Liver (tissue), 9 donors: ENCODE data around the gene MRPL19. TPM values are rescaled to one million over a fixed set of nuclear protein-coding genes. Genes with fewer than 3 reads are reported as not detected.
"Not testable (repeated sequence)": the region's sequence is repeated elsewhere in the genome, so short reads cannot be mapped to it uniquely, and the experiment has no call there.

ENCODE experiments used
- DNase-seq: peaks from one replicate; pipeline ENCODE4 v3.0.0-alpha.2; 2017; ENCODE audit warnings: low spot score
- H3K27ac ChIP-seq, 2 donors: one replicate each; pipeline ENCODE4 v1.7.0; 2013; ENCODE audit warnings: inconsistent platforms in 2 of 2, low read length in 2 of 2, control low read depth in 1 of 2, low read depth in 1 of 2, mild to moderate bottlenecking in 1 of 2
- H3K27me3 ChIP-seq, 4 donors: one replicate each; pipeline versions ENCODE4 v1.6.1 to v1.7.0; 2013; ENCODE audit warnings: low read length in 3 of 4, inconsistent platforms in 1 of 4, mild to moderate bottlenecking in 1 of 4, moderate library complexity in 1 of 4; ENCODE audit not compliant: control insufficient read depth in 4 of 4, insufficient read depth in 4 of 4
- H3K36me3 ChIP-seq, 4 donors: one replicate each; pipeline versions ENCODE4 v1.6.1 to v1.7.0; 2013; ENCODE audit warnings: low read length in 3 of 4, mild to moderate bottlenecking in 3 of 4, low read depth in 1 of 4, moderate library complexity in 1 of 4; ENCODE audit not compliant: control insufficient read depth in 4 of 4, insufficient read depth in 3 of 4
- H3K4me1 ChIP-seq, 4 donors: one replicate each; pipeline versions ENCODE4 v1.6.1 to v1.7.0; 2013; ENCODE audit warnings: low read length in 3 of 4, mild to moderate bottlenecking in 3 of 4, moderate library complexity in 1 of 4; ENCODE audit not compliant: control insufficient read depth in 4 of 4, insufficient read depth in 4 of 4
- H3K4me3 ChIP-seq, 3 donors: one replicate each; pipeline versions ENCODE4 v1.6.1 to v1.7.0; 2013; ENCODE audit warnings: low read length in 3 of 3, control low read depth in 1 of 3, low read depth in 1 of 3, mild to moderate bottlenecking in 1 of 3
- H3K9ac ChIP-seq, 2 donors: one replicate each; pipeline ENCODE4 v1.7.0; 2013; ENCODE audit warnings: low read length in 2 of 2, mild to moderate bottlenecking in 2 of 2, moderate library complexity in 2 of 2, control low read depth in 1 of 2, low read depth in 1 of 2
- H3K9me3 ChIP-seq, 4 donors: one replicate each; pipeline versions ENCODE4 v1.6.1 to v1.7.0; 2013; ENCODE audit warnings: low read length in 3 of 4; ENCODE audit not compliant: control insufficient read depth in 4 of 4
- EGR1 ChIP-seq, 2 donors: IDR thresholded peaks; 2 replicates each; pipeline ENCODE4 v1.6.1; 2016 to 2018; ENCODE audit warnings: antibody characterized with exemption in 2 of 2, low read depth in 2 of 2
- FOXA1 ChIP-seq: IDR thresholded peaks from 2 replicates; pipeline ENCODE4 v1.6.1; 2016; ENCODE audit warnings: antibody characterized with exemption
- FOXA2 ChIP-seq: IDR thresholded peaks from 2 replicates; pipeline ENCODE4 v1.6.1; 2016; ENCODE audit warnings: antibody characterized with exemption
- GABPA ChIP-seq, 2 donors: IDR thresholded peaks in 1 of 2; conservative IDR thresholded peaks in 1 of 2; 2 replicates each; pipeline ENCODE4 v1.6.1; 2016; ENCODE audit warnings: antibody characterized with exemption in 2 of 2, mild to moderate bottlenecking in 1 of 2, moderate library complexity in 1 of 2
- HNF4G ChIP-seq: IDR thresholded peaks from 2 replicates; pipeline ENCODE4 v1.6.1; 2016; ENCODE audit warnings: antibody characterized with exemption
- JUND ChIP-seq, 2 donors: IDR thresholded peaks; 2 replicates each; pipeline ENCODE4 v1.6.1; 2016; ENCODE audit warnings: antibody characterized with exemption in 2 of 2
- NR2F2 ChIP-seq: IDR thresholded peaks from 2 replicates; pipeline ENCODE4 v1.6.1; 2016; ENCODE audit warnings: antibody characterized with exemption
- RAD21 ChIP-seq, 2 donors: IDR thresholded peaks; 2 replicates each; pipeline ENCODE4 v1.6.1; 2016; ENCODE audit warnings: antibody characterized with exemption in 2 of 2, mild to moderate bottlenecking in 2 of 2
- RXRA ChIP-seq, 2 donors: IDR thresholded peaks; 2 replicates each; pipeline ENCODE4 v1.6.1; 2017 to 2018; ENCODE audit warnings: antibody characterized with exemption in 2 of 2, mild to moderate bottlenecking in 1 of 2
- SP1 ChIP-seq: IDR thresholded peaks from 2 replicates; pipeline ENCODE4 v1.6.1; 2018; ENCODE audit warnings: antibody characterized with exemption, mild to moderate bottlenecking
- TAF1 ChIP-seq: conservative IDR thresholded peaks from 2 replicates; pipeline ENCODE4 v1.6.1; 2016; ENCODE audit warnings: antibody characterized with exemption, mild to moderate bottlenecking
- WGBS: extraction: QIAGEN DNeasy Blood & Tissue Kit; methylation state at CpG from one replicate; pipeline ENCODE4 v1.1.7; 2013; 5-methylcytosine and 5-hydroxymethylcytosine counted together
- polyA plus RNA-seq, 2 donors: library from polyadenylated mRNA; stranded (reverse) in 1 of 2; unstranded in 1 of 2; fragments of 200-250 nt in 1 of 2; fragments of >200 nt in 1 of 2; fragmentation: Nextera tagmentation in 1 of 2; extraction: Ambion mirVana in 1 of 2; gene quantifications; one replicate each; pipeline versions ENCODE4 v1.2.1 to v1.2.3, GENCODE V29; 2013 to 2015
- total RNA-seq, 2 donors: library from RNA; depleted of rRNA; stranded (reverse); fragments of >200 nt; gene quantifications; one replicate each; pipeline ENCODE4 v1.2.3, GENCODE V29; 2014
- TF ChIP-seq, protein P1 (sequence below): IDR thresholded peaks from 2 replicates; pipeline ENCODE4 v1.6.1; 2016; ENCODE audit warnings: antibody characterized with exemption
- TF ChIP-seq, protein P2 (sequence below): fragments of 150-350 bp; IDR thresholded peaks from 2 replicates; pipeline ENCODE4 v1.5.1; 2017; ENCODE audit warnings: improper control_type of control experiment, low read depth, low read length; ENCODE audit not compliant: missing input control
- donor health status: healthy.
- donor health status: healthy.
- donor health status: healthy.
- donor health status: healthy.
- donor health status: healthy.

Gene MRPL19
- total and polyA plus RNA-seq, 4 donors: 34.8 to 58.5 (median 42.6) TPM

DNA sequence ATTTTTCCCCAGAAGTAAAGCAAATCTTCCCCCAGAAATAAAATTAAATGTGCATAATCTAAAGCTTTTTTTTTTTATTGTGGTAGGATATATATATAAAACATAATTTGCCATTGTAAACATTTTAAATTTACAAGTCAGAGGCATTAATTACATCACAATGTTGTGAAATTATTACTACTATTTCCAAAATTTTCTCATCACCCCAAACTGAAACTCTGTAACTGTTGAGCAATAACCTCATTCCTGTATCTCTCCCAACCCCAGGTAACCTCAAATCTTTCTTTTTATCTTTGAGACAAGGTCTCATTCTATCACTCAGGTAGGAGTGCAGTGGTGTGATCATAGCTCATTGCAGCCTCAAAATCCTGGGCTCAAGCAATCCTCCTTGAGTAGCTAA is 11.2 kb downstream of the MRPL19 start:
- H3K27ac ChIP-seq: no peak overlapping the region
- no peak for DNase-seq
- peaks cover 7 to 58% (median 30%) of the 10 kb centered on the region in 4 donors for H3K36me3 ChIP-seq
- no peak overlapping the region for H3K9ac ChIP-seq
- peak in 1 of 2 donors; percentile 16 for TF ChIP-seq RXRA (IDR thresholded peaks at IDR 0.05)
- TF ChIP-seq FOXA2: no peak
- H3K4me3 ChIP-seq: no peak overlapping the region
- H3K4me1 ChIP-seq: no peaks in the 10 kb centered on the region
- H3K9me3 ChIP-seq: no peaks in the 10 kb centered on the region
- no peaks in the 10 kb centered on the region for H3K27me3 ChIP-seq

DNA sequence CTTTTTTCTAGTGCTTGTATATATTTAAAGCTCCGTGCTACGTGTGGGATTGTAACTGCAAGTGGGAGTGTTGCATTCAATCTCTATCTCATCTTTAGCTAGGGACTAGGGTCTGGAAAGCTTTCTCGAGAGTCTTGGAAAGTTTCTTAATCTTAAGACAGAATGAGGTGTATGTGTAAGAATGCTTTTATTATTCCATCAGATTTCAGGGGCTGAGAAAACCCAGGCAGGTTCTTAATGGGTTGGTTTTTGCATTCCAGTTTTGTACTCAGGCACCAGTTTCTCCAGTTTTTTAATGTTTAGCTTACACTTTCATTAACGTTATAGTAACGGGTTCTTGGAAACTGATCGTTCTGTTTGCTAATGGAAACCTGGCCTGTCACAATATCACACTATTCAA is 20.3 kb downstream of the MRPL19 start:
- DNase-seq: no peak
- Histone ChIP-seq H3K4me3 (no peak overlapping the region), H3K36me3 (peaks cover 1 to 44% (median 30%) of the 10 kb centered on the region in 4 donors), H3K9ac (no peak overlapping the region), H3K4me1 (no peaks in the 10 kb centered on the region), H3K27me3 (no peaks in the 10 kb centered on the region), H3K9me3 (no peaks in the 10 kb centered on the region), H3K27ac (no peak overlapping the region)
- no peak for TF ChIP-seq SP1
- TF ChIP-seq FOXA1: no peak
- TF ChIP-seq JUND (IDR thresholded peaks at IDR 0.05): no peak
- TF ChIP-seq GABPA (IDR thresholded peaks at IDR 0.05 in 1 of 2, conservative IDR thresholded peaks at IDR 0.05 in 1 of 2): no peak
- no peak for TF ChIP-seq HNF4G
- TF ChIP-seq TAF1: no peak
- WGBS: 87% methylated on average over 6 of the region's 6 CpGs

DNA sequence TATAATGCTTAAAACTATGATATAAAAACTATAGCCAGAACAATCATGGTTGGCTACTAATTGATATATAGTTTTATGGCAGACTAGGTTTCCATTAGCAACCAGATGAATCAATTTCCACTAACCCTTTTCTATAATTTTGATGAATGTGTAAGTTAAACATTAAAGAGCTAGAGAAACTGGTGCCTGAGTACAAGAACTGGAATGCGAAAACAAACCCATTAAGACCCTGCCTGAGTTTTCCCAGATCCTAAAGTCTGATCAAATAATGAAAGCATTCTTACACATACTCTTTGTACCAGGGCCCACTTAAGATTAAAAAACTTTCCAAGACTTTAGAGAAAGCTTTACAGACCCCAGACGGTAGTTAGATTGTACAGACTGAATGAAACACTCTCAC is 21.3 kb downstream of the MRPL19 start:
- no peak for TF ChIP-seq RXRA (IDR thresholded peaks at IDR 0.05)
- no peak for TF ChIP-seq SP1
- TF ChIP-seq EGR1 (IDR thresholded peaks at IDR 0.05; ENCODE audit: low read depth in 2 of 2): no peak
- no peak for TF ChIP-seq FOXA2
- no peak for TF ChIP-seq FOXA1
- TF ChIP-seq JUND (IDR thresholded peaks at IDR 0.05): no peak
- TF ChIP-seq GABPA (IDR thresholded peaks at IDR 0.05 in 1 of 2, conservative IDR thresholded peaks at IDR 0.05 in 1 of 2): no peak
- TF ChIP-seq NR2F2: no peak
- TF ChIP-seq HNF4G: no peak
- H3K4me3 ChIP-seq: no peak overlapping the region
- peaks cover 1 to 42% (median 33%) of the 10 kb centered on the region in 4 donors for H3K36me3 ChIP-seq
- H3K27me3 ChIP-seq: no peaks in the 10 kb centered on the region
- no peak overlapping the region for H3K9ac ChIP-seq
- DNase-seq: no peak
- H3K9me3 ChIP-seq: no peaks in the 10 kb centered on the region
- no peak overlapping the region for H3K27ac ChIP-seq
- 93% methylated on average over 2 of the region's 2 CpGs for WGBS
- no peaks in the 10 kb centered on the region for H3K4me1 ChIP-seq

DNA sequence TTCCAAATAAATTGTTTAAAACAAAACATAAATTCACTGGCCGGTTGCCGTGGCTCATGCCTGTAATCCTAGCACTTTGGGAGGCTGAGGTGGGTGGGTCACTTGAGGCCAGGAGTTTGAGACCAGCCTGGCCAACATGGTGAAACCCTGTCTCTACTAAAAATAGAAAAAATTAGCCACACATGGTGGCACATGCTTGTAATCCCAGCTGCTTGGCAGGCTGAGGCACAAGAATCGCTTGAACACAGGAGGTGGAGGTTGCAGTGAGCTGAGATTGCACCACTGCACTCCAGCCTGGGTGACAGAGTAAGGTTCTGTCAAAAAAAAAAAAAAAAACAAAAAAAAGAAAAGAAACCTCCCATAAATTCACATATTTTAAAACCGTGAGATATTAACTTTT is 28.8 kb downstream of the MRPL19 start:
- Histone ChIP-seq H3K36me3 (peaks cover 1 to 21% (median 15%) of the 10 kb centered on the region in 4 donors), H3K4me1 (peaks cover 3 to 16% (median 11%) of the 10 kb centered on the region in 4 donors)
- WGBS: 78% methylated on average over 4 of the region's 4 CpGs
- H3K4me3 ChIP-seq, H3K27me3 ChIP-seq, H3K9me3 ChIP-seq, DNase-seq, H3K9ac ChIP-seq, H3K27ac ChIP-seq: not testable (repeated sequence)

DNA sequence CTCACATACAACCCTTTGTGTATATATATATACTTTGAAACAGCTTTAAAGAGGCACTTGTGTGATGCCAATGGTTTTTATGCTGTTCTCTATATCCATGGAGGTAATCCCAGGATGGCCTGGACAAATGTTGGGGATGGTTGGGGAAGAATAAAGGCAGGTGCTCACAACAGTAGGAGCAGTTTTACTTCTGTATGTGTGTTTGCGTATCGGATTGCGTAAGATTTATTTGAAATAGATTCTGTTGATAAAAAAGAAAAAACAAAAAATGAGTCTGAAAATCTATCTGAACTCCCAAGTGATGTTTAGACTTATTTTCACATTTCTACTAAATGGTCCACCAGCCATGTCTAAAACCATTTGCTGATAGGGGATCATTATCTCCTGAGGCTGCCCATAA is 29.3 kb downstream of the MRPL19 start:
- Histone ChIP-seq H3K4me1 (peaks cover 3 to 16% (median 11%) of the 10 kb centered on the region in 4 donors), H3K4me3 (no peak overlapping the region), H3K27ac (no peak overlapping the region), H3K27me3 (no peaks in the 10 kb centered on the region), H3K9ac (no peak overlapping the region), H3K9me3 (no peaks in the 10 kb centered on the region), H3K36me3 (peaks cover 1 to 23% (median 12%) of the 10 kb centered on the region in 4 donors)
- 61% methylated on average over 3 of the region's 3 CpGs for WGBS
- no peak for DNase-seq
- TF ChIP-seq RAD21 (IDR thresholded peaks at IDR 0.05) (no peak), TAF1 (no peak), HNF4G (no peak), SP1 (no peak)
- TF ChIP-seq, protein P1, sequence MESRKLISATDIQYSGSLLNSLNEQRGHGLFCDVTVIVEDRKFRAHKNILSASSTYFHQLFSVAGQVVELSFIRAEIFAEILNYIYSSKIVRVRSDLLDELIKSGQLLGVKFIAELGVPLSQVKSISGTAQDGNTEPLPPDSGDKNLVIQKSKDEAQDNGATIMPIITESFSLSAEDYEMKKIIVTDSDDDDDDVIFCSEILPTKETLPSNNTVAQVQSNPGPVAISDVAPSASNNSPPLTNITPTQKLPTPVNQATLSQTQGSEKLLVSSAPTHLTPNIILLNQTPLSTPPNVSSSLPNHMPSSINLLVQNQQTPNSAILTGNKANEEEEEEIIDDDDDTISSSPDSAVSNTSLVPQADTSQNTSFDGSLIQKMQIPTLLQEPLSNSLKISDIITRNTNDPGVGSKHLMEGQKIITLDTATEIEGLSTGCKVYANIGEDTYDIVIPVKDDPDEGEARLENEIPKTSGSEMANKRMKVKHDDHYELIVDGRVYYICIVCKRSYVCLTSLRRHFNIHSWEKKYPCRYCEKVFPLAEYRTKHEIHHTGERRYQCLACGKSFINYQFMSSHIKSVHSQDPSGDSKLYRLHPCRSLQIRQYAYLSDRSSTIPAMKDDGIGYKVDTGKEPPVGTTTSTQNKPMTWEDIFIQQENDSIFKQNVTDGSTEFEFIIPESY: no peak
- TF ChIP-seq, protein P2, sequence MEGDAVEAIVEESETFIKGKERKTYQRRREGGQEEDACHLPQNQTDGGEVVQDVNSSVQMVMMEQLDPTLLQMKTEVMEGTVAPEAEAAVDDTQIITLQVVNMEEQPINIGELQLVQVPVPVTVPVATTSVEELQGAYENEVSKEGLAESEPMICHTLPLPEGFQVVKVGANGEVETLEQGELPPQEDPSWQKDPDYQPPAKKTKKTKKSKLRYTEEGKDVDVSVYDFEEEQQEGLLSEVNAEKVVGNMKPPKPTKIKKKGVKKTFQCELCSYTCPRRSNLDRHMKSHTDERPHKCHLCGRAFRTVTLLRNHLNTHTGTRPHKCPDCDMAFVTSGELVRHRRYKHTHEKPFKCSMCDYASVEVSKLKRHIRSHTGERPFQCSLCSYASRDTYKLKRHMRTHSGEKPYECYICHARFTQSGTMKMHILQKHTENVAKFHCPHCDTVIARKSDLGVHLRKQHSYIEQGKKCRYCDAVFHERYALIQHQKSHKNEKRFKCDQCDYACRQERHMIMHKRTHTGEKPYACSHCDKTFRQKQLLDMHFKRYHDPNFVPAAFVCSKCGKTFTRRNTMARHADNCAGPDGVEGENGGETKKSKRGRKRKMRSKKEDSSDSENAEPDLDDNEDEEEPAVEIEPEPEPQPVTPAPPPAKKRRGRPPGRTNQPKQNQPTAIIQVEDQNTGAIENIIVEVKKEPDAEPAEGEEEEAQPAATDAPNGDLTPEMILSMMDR: no peak
